Stimulated activated CD4-positive, alpha-beta T cell treated with anti-CD3 and anti-CD28 coated beads, Interleukin-15, amount 100 ng/mL, for 1 hour (primary cell): ENCODE data around the gene PITRM1.
"Not testable (repeated sequence)": the region's sequence is repeated elsewhere in the genome, so short reads cannot be mapped to it uniquely, and the experiment has no call there.

Experiments
- DNase-seq, 2 donors: peaks; one replicate each; pipeline ENCODE4 v3.0.0-alpha.2; 2020; ENCODE audit warnings: low read depth in 1 of 2, low spot score in 1 of 2

The PITRM1 gene, protein sequence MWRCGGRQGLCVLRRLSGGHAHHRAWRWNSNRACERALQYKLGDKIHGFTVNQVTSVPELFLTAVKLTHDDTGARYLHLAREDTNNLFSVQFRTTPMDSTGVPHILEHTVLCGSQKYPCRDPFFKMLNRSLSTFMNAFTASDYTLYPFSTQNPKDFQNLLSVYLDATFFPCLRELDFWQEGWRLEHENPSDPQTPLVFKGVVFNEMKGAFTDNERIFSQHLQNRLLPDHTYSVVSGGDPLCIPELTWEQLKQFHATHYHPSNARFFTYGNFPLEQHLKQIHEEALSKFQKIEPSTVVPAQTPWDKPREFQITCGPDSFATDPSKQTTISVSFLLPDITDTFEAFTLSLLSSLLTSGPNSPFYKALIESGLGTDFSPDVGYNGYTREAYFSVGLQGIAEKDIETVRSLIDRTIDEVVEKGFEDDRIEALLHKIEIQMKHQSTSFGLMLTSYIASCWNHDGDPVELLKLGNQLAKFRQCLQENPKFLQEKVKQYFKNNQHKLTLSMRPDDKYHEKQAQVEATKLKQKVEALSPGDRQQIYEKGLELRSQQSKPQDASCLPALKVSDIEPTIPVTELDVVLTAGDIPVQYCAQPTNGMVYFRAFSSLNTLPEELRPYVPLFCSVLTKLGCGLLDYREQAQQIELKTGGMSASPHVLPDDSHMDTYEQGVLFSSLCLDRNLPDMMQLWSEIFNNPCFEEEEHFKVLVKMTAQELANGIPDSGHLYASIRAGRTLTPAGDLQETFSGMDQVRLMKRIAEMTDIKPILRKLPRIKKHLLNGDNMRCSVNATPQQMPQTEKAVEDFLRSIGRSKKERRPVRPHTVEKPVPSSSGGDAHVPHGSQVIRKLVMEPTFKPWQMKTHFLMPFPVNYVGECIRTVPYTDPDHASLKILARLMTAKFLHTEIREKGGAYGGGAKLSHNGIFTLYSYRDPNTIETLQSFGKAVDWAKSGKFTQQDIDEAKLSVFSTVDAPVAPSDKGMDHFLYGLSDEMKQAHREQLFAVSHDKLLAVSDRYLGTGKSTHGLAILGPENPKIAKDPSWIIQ

DNA sequence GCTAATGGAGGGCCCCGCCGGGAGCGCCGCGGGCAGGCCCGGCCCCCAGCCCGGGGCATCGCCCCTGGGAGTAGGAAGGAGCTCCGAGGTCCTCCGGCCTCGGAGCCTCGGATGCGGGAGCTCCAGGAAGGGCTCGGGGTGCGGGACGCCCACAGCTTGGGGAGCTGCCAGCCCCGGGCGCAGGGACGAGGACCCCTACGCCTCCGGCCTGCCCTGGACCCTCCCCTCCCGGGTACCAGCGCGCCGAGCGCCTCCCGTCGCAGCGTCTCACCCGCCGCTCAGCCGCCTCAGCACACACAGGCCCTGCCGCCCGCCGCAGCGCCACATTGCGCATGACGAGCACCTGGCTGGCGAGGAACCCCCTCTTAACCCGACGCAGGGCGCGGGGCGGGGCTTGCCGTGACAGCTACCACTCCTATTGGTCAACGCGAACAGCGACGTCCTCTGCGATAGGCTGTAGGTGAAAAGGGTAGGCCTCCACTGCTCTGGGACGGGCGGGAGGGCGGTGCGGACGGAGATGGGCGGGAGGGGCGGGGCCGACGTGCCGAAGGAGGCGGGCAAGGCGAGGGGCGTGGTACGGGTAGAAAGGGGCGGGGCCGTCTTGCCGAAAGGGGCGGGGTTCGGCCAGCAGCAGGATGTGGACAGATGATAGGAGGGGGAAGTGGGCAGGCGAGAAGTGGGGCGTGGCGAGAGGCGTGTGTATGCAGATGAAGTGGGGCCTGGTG, at the start of gene PITRM1:
Gene PITRM1 (minus strand): TSS at position 337 of the 725 bp plus-strand sequence. CDS start 10 bp downstream, at position 327.
- peak; percentile 98 to 99 for DNase-seq

DNA sequence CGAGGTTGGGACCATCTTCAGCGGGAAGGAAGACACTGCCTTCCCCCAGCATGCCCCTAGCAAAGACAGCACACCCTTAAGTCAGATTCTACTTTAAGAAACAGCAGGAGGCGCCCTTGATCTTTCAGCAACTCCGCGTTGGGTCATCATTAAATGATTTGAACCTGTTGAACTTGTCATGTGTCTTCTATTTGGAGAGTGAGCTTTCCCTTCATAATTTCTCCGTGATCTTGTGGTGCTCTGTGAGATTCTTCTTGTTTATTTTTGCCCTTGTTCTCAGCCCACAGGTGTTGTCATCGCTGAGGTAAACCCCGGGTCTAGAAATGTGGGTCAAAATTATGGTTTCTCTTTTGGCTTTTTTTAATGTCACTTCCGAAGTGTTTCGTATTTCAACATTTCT, 49.5 kb upstream of the PITRM1 start:
- DNase-seq, result no peak

DNA sequence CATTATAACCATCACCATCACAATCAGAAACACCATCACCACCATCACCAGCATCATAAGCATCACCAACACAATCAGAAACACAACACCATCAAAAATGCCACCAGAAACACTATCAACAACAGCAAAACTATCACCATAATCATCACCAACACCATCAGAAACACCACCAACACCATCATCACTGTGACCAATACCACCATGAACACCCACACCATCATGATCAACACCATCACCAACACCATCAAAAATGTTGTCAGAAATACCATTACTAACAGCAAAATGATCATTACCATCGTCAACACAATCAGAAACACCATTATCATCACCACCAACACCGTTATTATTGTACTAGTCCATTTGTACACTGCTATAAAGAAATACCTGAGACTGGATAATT, 49.0 kb upstream of the PITRM1 start:
- DNase-seq, result not testable (repeated sequence)

DNA sequence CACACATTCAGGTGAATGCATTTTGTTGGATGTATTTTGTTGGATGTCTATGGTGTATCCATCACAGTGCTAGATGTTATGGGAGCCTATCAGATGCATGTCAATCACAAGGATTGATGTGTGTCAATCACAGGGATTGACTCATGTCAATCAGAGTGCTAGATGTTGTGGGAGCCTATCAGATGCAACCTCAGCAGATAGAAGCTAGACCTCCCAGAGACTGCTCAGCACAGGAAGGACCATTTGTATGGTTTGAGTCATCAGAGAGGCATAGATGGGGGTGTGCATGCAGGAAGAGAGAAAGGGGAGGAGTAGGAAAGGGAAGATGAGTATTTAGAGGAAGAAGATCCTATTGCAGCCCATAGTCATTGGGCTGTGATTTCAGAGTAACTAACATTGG, 48.3 kb upstream of the PITRM1 start:
- DNase-seq, result no peak

DNA sequence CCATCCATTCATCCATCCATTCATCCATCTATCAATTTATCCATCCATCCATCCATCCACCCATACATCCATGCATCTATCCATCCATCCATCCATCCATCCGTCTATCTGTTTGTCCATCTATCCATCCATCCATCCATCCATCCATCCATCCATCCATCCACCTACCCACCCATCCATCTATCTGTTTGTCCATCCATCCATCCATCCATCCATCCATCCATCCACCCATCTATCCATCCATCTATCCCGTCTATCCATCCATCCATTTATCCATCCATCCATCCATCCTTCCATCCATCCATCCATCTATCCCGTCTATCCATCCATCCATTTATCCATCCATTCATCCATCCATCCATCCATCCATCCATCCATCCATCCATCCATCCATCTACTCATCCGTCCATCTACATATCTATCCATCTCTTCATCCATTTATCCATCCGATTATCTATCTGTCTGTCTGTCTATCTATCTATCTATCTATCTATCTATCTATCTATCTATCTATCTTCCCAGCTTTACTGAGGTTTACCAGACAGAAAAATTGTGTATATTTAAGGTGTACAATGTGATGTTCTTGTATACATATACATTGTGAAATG, 46.5 kb upstream of the PITRM1 start:
- not testable (repeated sequence) for DNase-seq

DNA sequence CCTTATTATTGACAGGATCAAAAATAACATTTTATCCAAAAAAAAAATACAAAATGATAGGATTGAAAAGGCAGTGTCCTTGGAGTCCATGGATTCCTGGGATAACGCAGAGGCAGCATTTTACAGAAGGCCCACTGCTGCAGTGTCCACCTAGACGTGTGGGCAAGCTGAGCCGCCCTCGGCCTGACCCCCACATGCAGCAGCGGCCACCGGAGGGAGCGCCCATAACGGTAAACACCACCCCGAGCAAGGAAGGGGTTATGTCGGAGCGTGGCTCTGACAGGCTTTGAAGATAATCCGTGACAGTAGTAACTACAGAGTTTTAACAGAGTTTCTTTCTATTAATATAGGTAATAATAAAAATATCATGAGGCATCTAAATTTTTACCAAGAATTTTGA, 45.3 kb upstream of the PITRM1 start:
- DNase-seq, result no peak

DNA sequence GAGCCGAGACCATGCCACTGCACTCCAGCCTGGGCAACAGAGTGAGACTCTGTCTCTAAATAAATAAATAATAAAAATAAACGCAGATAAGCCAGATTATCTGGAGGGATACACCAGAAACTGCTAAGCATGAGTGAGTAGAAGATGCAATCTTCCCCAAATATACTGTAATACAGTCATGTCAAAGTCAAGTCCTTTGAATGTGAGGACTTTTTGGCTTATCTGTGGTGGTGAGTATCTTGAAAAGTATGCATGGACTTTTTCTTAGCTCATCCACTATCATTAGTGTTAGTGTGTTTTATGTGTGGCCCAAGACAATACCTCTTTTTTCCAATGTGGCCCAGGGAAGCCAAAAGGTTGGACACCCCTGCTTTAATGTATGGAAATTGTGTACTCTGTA, 44.7 kb upstream of the PITRM1 start:
- no peak for DNase-seq

DNA sequence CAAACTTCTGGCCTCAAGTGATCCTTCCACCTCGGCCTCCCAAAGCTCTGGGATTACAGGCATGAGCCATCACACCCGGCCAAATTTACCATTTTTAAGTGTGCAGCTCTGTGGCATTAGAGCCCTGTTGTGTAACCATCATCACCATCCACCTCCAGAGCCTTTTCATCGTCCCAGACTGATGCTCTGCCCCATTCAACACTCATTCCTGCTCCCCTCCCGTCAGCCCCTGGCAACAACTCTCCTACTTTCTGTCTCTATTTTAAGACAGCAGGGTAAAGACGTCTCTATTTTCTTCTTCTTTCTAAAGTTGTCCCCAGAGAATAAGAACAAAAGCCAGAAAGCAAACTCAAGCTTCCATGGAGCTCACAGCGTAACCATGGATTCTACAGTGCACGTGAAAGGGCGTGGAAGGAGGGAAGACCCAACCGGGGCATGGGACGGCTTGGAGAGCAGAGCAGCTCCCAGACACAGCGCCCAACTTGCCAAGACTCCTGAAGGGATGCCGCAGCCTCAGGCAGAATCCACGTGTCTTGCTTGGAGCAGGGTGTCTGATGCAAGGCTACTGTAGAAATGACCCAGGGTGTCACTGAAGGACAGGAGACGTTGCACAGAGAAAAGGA, 42.7 kb upstream of the PITRM1 start:
- DNase-seq, result no peak

DNA sequence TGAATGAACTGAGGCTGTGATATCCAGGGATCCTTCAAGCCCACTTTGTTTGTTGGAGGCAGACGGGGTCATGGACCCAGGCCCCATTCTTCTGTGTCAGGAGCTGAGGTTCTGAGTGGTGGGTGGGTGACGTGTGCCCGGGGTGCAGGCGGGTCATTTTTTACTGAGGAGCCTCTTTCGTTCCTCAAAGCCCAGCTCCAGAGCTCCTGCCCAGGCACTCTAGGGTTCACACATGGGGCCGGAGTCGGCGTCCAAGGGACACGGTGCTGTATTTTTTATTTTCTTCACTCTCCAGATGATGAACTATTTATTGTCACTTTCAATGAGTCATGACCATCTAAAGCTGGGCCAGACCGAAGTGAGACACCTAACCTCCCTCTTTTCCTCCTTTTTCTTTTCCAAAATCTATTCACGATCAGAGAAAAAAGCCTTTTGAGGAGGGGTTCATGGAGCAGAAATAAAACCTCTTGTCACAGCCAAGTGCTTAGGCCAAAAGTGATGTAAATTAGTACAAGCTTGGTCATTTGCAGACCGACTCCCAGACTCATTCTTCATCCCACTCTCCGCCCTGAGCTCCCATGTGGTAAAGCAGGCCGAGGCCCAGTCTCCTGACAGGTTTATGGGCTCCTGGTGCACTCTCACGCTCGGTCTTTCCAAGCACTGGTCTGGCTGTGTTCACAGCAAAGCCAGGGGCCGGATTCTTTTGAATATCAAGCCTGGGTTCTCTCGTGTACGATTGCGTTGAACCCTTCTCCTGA, 41.4 kb upstream of the PITRM1 start:
- DNase-seq, result no peak

DNA sequence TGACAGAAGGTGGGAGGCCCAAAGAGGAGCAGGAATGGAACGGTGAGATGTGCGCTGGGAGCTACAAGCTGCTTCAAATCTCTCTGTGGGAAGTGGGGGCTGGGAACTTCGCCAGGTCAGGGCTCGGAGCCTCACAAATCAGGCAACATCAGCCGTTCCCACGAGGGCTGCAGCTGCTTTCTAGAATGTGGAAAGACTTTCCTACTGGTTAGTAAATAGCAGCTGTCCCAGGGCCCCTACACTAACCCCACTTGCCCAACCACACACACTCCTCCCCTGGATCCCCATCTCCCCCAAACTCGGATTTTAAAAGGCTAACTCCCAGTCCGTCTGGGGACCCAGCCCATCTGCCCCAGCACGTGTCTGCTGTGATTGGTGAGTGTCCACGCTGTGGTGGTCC, 40.6 kb upstream of the PITRM1 start:
- no peak for DNase-seq

DNA sequence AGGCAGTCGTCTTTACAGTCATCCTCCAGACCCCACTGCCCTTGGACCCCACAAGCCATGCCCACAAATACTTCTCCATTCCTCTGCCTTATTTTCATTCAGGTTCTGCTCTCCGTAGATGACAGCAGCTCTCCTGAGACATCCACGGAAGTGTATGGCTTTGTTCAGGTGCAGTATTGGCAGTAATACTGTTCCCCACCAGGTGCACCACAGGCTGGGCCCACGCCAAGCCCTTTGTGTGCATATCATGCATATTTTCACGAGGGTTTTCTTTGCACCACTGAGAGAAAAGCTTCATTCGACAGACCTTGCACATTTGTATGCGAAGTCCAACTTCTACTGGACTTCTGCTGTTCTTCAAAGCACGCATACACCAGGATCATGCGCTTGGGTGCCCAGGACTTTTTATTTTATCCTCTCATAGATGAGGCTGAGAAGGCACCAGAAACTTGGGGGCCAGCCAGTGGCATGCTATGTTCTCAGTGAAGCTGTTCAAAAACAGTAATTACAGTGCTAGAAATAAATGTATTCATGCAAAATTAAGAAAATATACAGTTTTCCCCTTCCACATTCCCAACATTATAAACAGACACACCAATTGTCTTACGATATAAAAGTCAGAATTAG, 37.8 kb upstream of the PITRM1 start:
- no peak for DNase-seq

DNA sequence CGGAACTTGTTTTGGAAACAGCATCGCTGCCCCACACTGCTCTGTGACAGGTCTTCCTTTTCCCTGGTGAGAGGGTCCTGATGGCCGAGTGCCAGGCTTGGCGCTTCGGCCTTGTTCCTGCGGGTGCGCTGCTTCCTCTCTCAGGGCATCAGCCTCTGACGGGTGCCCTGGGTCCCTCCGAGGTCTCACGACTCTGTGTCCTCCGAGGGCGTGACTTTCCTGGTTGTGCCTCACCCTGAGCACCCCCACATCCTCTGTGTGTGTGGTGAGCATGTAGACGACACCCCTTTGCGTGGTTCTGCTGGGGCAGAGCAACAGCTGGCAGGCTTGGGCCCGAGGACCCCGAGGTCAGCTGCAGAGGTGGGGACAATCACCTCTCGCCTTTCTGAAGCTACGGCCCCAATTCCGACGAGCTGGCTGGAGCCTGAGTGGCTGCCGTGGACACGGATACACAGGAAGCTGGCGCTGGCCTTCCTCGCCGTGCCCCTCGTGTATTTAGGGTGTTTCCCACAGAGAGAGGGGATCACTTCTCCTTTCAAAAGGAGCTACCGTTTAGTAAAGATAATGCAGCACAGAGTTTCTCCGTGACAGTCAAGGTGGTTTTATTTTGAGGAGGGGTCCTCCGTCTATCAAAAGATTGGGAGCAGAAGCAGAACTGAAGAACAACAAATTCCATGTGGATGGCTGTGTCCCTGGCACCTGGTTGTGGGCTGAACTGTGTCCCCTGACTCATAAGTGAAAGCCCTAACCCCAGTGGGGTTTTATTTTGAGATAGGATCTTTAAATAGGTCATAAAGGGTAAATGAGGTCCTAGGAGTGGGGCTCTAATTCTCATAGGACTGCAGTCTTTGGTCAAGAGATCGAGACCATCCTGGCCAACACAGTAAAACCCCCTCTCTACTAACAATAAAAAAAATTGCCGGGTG, 36.2 kb upstream of the PITRM1 start:
- DNase-seq, result no peak

DNA sequence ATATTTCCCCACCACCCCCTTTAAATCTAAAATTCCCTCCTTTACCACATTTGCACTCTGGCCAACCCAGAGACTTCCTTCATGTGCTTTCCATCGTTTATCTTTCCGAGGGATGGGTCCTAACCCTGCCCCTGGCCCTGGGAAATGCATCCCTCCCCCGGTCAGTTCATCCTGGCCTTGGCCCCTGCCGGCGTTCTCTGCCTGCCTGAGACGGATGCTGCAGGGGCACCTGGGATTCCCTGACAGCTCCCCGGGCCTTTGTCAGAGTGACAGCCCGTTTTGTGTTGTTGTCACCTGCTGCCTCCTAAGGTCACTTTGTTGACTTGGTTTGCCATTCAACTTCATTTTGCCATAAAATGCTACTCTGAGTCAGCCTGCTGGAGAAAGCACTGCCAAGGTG, 34.8 kb upstream of the PITRM1 start:
- no peak for DNase-seq

DNA sequence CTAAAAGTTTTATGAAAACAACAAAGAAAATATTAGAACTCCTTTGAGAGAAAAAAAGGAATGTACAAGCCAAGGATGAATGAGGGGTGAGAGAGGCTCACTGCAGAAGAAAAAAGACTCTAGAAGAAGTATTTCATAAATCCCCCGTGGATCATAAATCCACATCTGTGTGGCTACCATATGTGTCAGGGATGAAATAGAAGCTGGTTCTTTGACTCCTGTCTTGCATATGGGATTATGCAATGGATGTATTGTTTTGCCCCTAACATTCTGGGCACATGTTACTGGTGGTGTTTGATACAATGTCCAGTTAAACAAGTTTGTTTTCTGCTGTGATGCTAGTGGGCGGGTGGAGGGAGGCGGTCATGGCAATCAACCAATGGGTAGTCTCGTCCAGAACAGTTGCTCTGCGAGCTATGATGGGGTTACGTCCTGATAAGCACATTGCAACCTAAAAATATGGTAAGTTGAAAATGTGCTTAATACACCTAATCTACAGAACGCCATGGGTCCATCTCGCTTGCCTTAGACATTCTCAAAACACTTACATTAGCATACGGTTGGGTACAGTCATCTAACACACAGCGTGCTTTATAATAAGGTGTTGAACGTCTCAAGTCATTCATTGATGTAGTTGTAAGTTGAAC, 34.1 kb upstream of the PITRM1 start:
- no peak for DNase-seq

DNA sequence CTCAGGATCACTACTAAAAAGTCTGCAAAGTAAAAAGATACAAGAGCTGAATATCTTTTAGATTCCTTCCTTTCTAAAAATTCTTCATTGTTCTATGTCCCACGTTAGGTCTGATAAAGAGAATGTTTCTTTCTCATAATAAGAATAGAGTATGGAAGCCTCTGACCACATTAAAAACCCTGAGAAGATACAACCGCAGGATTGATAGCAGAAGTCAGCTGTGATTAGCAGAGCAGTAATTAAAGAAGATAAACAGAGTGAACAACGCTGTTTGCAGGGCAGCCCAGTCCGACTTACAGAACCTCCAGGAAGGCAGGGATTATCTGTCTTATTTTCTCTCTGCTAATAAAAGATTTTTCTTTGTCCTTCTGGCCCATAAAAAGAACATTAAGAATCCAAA, 31.4 kb upstream of the PITRM1 start:
- no peak for DNase-seq

DNA sequence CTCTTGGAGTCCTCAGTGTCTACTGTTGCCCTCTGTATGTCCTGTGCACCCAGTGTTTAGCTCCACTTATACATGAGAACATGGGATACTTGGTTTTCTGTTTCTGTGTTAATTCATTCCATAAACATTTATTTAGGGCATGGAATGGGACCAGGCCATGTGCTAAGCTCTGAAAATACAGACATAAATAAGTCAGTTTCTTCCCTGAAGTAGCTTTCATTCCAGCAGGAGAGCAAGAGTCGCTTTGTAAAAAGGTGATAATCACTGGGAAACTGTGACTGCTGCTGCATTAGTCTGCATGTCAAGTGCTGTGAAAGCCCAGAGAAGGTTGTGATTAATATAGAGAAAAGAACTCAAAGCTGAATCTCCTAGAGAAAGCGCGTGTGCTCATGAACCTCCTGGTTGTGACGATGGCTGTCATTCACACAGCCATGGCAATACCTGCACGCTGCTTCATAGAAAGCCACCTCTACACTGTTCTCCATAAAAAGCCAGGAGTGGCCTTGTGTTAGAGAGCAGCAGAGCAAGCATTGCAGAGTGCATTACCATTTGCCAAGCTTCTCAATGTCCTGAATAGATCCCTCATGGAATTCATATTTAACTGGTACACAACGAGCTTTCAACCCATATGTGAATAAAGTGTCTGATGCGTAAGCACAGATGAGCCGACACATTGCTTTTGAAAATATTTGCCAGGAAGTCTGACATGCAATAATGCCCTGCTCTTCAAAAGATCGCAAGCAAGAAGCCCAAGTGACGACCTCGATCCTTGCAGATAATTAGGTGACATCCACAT, 30.6 kb upstream of the PITRM1 start:
- no peak for DNase-seq

DNA sequence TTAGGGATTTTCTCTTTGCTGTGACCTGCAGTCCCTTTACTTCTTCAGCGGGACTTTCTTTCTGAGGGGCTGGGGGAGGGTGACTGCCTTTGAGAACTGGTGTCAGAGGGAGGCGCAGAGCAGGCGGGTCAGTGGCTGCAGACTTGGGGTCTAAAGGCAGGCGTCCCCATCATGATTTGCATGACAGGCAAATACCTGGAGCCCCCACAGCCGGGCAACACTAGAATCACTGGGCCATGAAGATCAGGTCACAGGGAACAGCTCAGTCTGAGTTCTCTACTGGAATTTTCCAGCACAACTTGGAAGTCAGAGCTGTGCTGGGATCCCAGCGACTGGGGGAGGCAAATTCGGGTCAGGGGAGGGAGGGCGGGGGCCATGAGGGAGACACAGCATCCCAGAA, 29.2 kb upstream of the PITRM1 start:
- no peak for DNase-seq
